ENCODE results near the gene TIGD2. TPM values are rescaled to one million over a fixed set of nuclear protein-coding genes. Genes with fewer than 3 reads are reported as not detected.
A peak's percentile ranks its signal among the peaks of the same experiment; 100 is the strongest.

Gene TIGD2
- total and polyA plus RNA-seq, 2 donors (not counting 3 experiments of a cell fraction or from before 2014, with no cell fraction given): 1.1 to 5.0 TPM

- intact Hi-C loops (cut with micrococcal nuclease) (loop anchor here (1.0 to 10.0 kb wide), 4 partner anchors 68 to 736 kb away; partner anchors contain the start of gene MMRN1), dilution Hi-C loops (cut with MboI; ENCODE audit: extremely low pct_ligation_motif_present, low sequenced_read_pairs) (no loop called here)
- CTCF ChIA-PET: interaction anchor here (0.8 to 1.8 kb wide), 6 partner anchors 53 to 323 kb away, joined by 3 to 12 read pairs (median 4); no protein-coding TSS in a partner anchor
- Histone ChIP-seq H3K27me3 (ENCODE audit: control insufficient read depth in 2 of 2, insufficient read depth in 2 of 2, low read length in 2 of 2) (no peaks in the 10 kb centered on the region), H4K20me1 (replicated peaks; ENCODE audit: control insufficient read depth, extremely low read depth, insufficient read depth, low read length) (no peaks in the 10 kb centered on the region), H3K9me1 (replicated peaks; ENCODE audit: control insufficient read depth, extremely low read depth, insufficient read depth, low read length) (no peaks in the 10 kb centered on the region), H3K4me2 (ENCODE audit: insufficient read depth, low read length) (peak overlapping the region; percentile 70), H3K4me3 (replicated peaks in 1 of 3; ENCODE audit: insufficient read depth in 1 of 3, low read depth in 1 of 3, low read length in 3 of 3) (no peak overlapping the region), H3K9ac (replicated peaks; ENCODE audit: extremely low read depth, insufficient read depth, low read length) (no peak overlapping the region), H3K9me3 (replicated peaks; ENCODE audit: control insufficient read depth, insufficient read depth, low read length) (no peaks in the 10 kb centered on the region), H2AFZ (ENCODE audit: low read depth, low read length) (no peak overlapping the region), H3K79me2 (ENCODE audit: control insufficient read depth, insufficient read depth, low read length) (no peaks in the 10 kb centered on the region), H3K4me1 (ENCODE audit: control insufficient read depth, extremely low read depth, insufficient read depth, low read length) (peaks cover 23% of the 10 kb centered on the region), H3K27ac (ENCODE audit: insufficient read depth, low read depth, low read length) (no peak overlapping the region), H3K36me3 (ENCODE audit: control insufficient read depth in 2 of 2, extremely low read depth in 1 of 2, insufficient read depth in 2 of 2, low read length in 2 of 2) (no peaks in the 10 kb centered on the region)
- TF ChIP-seq POLR2A (IDR thresholded peaks at IDR 0.05; ENCODE audit: low read depth, low read length): no peak
- TF ChIP-seq CTCF (IDR thresholded peaks at IDR 0.05; ENCODE audit: extremely low read depth in 1 of 2, insufficient read depth in 1 of 2, low read depth in 1 of 2, low read length in 2 of 2): peak; percentile 44 to 47
- TF ChIP-seq EZH2 (IDR thresholded peaks at IDR 0.05; ENCODE audit: borderline replicate concordance, low read depth, low read length, severe bottlenecking): no peak
- TF ChIP-seq MYC (IDR thresholded peaks at IDR 0.05; ENCODE audit: low read depth, low read length): no peak
- no peak for TF ChIP-seq POLR2AphosphoS5 (IDR thresholded peaks at IDR 0.05; ENCODE audit: insufficient read depth, low read depth, low read length)
- TF ChIP-seq JUN (IDR thresholded peaks at IDR 0.05; ENCODE audit: borderline replicate concordance, insufficient read depth, insufficient read length, low read depth): no peak
- no peak for TF ChIP-seq FOS (IDR thresholded peaks at IDR 0.05; ENCODE audit: borderline replicate concordance, insufficient read depth, low read length)
- TF ChIP-seq MAX (IDR thresholded peaks at IDR 0.05; ENCODE audit: insufficient read depth, insufficient read length): no peak
- TF ChIP-seq GATA2 (IDR thresholded peaks at IDR 0.05; ENCODE audit: insufficient read depth, insufficient read length, low read depth, low read length): peak; percentile 9
- FAIRE-seq (peak; percentile 84), DNase-seq (ENCODE audit: low read depth, low spot score) (peak; percentile 77)
- no TSS peak for BruUV-seq (replicated peaks)
- POLR2A ChIA-PET: no interaction called here
These were observed 47.7 kb downstream of the TIGD2 start for GRCh38 chr4:89158884-89159503.
